ENCODE results near the gene PARM1.

Gene PARM1

DNA sequence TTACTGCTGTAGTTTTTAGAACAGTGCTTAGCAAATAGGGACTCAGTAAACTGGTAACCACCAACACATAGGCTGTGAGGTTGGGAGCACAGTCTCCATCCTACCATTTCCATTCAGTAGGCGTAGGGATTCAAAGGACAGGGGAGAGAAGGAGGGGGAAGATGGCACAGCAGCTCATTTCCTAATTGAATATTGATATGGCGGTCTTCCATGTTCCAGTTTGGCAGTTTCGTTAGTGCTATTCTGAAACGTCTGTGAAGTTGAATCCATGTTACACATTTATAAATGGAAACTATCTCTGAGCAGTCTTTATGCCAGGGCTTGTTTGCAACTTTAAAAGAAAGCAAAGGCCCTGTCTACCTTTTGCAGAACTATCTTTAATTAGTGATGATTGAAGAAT lies 105.5 kb downstream of the PARM1 start:
- DNase-seq (ENCODE audit: extremely low read depth, low read depth) = no peak
- TF ChIP-seq, protein P1, sequence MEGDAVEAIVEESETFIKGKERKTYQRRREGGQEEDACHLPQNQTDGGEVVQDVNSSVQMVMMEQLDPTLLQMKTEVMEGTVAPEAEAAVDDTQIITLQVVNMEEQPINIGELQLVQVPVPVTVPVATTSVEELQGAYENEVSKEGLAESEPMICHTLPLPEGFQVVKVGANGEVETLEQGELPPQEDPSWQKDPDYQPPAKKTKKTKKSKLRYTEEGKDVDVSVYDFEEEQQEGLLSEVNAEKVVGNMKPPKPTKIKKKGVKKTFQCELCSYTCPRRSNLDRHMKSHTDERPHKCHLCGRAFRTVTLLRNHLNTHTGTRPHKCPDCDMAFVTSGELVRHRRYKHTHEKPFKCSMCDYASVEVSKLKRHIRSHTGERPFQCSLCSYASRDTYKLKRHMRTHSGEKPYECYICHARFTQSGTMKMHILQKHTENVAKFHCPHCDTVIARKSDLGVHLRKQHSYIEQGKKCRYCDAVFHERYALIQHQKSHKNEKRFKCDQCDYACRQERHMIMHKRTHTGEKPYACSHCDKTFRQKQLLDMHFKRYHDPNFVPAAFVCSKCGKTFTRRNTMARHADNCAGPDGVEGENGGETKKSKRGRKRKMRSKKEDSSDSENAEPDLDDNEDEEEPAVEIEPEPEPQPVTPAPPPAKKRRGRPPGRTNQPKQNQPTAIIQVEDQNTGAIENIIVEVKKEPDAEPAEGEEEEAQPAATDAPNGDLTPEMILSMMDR (IDR thresholded peaks at IDR 0.05; ENCODE audit: low read depth, low read length) = no peak

DNA sequence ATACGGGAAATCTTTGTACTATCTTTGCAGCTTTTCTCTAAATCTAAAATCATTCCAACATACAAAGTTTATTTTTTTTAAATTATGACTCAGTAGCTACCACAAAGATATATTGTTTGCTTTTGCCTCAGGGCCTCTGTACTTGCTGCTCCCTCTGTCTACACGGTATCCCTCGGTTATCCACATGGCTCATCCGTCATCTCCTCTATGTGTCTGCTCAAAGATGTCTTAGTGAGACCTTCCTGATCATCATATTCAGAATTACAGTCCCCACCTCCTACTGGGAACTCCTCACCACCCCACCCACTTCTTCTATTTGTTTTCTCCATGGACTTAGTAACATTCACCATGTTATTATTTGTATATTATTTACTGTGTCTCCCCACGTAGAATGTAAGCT lies 107.8 kb downstream of the PARM1 start:
- no peak for DNase-seq (ENCODE audit: extremely low read depth, low read depth)
- TF ChIP-seq, protein P1 (IDR thresholded peaks at IDR 0.05; ENCODE audit: low read depth, low read length) = no peak

GRCh38 chr4:75042601-75043208 lies 109.8 kb downstream of the PARM1 start:
- TF ChIP-seq, protein P1 (IDR thresholded peaks at IDR 0.05; ENCODE audit: low read depth, low read length) = no peak
- DNase-seq (ENCODE audit: extremely low read depth, low read depth) = no peak

DNA sequence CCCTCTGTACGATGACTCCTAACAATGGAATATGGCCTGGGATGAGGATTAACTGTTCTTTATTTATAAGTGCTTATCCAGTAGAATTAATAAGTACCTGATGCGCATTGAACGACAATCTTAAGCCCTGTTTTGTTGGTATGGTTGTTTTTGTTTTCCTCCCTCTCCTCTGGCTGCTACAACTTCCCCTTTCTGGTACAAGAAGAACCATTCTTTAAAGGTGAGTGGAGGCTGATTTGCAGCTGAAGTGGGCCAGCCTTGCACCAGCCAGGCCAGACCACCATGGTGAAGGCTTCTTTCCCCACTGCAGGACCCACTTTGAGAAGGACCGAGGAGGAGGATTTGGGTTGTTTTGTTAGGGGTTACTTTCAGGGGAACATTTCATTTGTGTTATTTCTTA lies 113.3 kb downstream of the PARM1 start:
- DNase-seq (ENCODE audit: extremely low read depth, low read depth) = no peak
- TF ChIP-seq, protein P1 (IDR thresholded peaks at IDR 0.05; ENCODE audit: low read depth, low read length) = no peak

- TF ChIP-seq, protein P1 (IDR thresholded peaks at IDR 0.05; ENCODE audit: low read depth, low read length) = no peak
- DNase-seq (ENCODE audit: extremely low read depth, low read depth) = no peak
Observed at GRCh38 chr4:75046641-75047040, 113.7 kb downstream of the PARM1 start.

GRCh38 chr4:75048208-75048879 lies 115.4 kb downstream of the PARM1 start:
- DNase-seq (ENCODE audit: extremely low read depth, low read depth) = no peak
- TF ChIP-seq, protein P1 (IDR thresholded peaks at IDR 0.05; ENCODE audit: low read depth, low read length) = no peak

- TF ChIP-seq, protein P1 (IDR thresholded peaks at IDR 0.05; ENCODE audit: low read depth, low read length) = no peak
- no peak for DNase-seq (ENCODE audit: extremely low read depth, low read depth)
Observed at GRCh38 chr4:75051431-75051830, 118.5 kb downstream of the PARM1 start.
